GM10266 (cell line): ENCODE results near the gene TUBB4B.

Experiments used
- DNase-seq: peaks from one replicate; pipeline ENCODE4 v3.0.0; 2012; ENCODE audit errors: extremely low spot score
- CTCF ChIP-seq: IDR thresholded peaks from 2 replicates; pipeline ENCODE4 v1.5.1; 2012; ENCODE audit warnings: mild to moderate bottlenecking, low read depth; ENCODE audit not compliant: control insufficient read depth, insufficient read depth; ENCODE audit errors: missing control alignments

TUBB4B gene

GRCh38 chr9:137250329-137251193 is 9.5 kb downstream of the TUBB4B start:
- no peak for DNase-seq
- no peak for TF ChIP-seq CTCF

GRCh38 chr9:137251194-137251461 is 10.0 kb downstream of the TUBB4B start, which contains the start of gene STPG3:
STPG3 (plus strand) TSS chr9:137251286; CDS start chr9:137251287, 1 bp downstream.
- DNase-seq, result no peak
- no peak for TF ChIP-seq CTCF

GRCh38 chr9:137251490-137252268 is 10.6 kb downstream of the TUBB4B start:
- DNase-seq, result no peak
- no peak for TF ChIP-seq CTCF

GRCh38 chr9:137252555-137253506 is 11.7 kb downstream of the TUBB4B start:
- no peak for TF ChIP-seq CTCF
- no peak for DNase-seq

- DNase-seq, result no peak
- no peak for TF ChIP-seq CTCF
Observed at GRCh38 chr9:137253717-137254623, 12.9 kb downstream of the TUBB4B start.
